Measurements from ENCODE around the gene RGS17.

Gene RGS17

DNA sequence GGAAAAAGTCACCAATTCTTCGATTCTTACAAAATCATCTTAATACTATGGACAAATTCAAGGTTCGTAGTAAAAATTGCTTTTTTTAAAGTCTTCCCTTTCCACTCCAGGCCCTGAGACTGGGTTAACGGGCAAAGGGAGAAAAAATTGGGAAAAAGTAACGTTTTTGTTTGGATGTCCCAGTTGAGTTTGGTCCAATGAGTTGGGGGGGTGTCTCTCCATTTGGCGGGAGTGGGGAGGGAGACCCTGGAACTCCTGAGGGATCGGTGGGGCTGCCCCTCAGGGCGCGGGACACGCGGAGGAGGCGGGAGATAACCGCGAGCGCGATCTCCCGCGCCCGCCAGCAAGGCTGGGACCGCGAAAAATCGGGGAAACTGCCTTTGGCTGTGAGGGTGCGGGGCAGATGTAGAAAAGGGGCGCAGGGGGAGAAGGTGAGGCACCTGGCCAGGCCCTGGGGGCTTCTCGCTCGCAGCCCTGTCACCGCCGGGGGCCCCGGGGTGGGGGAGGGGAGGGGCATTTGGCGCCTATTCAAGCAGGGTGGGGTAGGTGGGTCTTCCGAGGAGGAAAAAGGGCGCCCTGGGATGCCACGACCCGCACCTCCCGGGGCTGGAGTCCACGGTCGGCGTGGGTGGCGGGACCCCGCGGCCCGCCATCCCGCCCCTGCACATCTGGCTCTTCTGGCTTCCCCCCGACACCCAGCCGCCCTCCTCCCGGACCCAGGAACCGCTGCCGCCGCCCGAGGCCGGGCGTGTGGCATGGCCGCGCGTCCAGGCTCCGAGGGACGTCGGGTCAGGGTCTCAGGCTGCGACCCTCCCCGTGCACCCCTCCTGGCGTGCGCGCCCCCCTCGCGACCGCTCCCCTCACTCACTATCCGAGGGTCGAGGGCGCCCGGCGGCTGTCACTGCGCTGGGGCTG is 148.8 kb downstream of the RGS17 start (continued):
- TF ChIP-seq, protein P1, sequence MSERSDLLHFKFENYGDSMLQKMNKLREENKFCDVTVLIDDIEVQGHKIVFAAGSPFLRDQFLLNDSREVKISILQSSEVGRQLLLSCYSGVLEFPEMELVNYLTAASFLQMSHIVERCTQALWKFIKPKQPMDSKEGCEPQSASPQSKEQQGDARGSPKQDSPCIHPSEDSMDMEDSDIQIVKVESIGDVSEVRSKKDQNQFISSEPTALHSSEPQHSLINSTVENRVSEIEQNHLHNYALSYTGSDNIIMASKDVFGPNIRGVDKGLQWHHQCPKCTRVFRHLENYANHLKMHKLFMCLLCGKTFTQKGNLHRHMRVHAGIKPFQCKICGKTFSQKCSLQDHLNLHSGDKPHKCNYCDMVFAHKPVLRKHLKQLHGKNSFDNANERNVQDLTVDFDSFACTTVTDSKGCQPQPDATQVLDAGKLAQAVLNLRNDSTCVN (tag by site-specific recombination; optimal IDR thresholded peaks at IDR 0.05): peak; percentile 74
- TF ChIP-seq ZNF580 (tag by site-specific recombination; IDR thresholded peaks at IDR 0.05) (no peak), MEIS1 (CRISPR knock-in tag; IDR thresholded peaks at IDR 0.05; ENCODE audit: borderline replicate concordance) (no peak), ZNF132 (tag by site-specific recombination; IDR thresholded peaks at IDR 0.05; ENCODE audit: borderline replicate concordance) (no peak), ZNF138 (tag by site-specific recombination; IDR thresholded peaks at IDR 0.05; ENCODE audit: borderline replicate concordance) (no peak), ZNF433 (tag by site-specific recombination; IDR thresholded peaks at IDR 0.05; ENCODE audit: low read depth) (no peak), ZNF335 (tag by site-specific recombination; conservative IDR thresholded peaks at IDR 0.05) (peak; percentile 77), ZNF394 (tag by site-specific recombination; IDR thresholded peaks at IDR 0.05; ENCODE audit: borderline replicate concordance) (no peak), SCRT2 (tag by site-specific recombination; IDR thresholded peaks at IDR 0.05) (no peak), TCF7L2 (IDR thresholded peaks at IDR 0.05; ENCODE audit: borderline replicate concordance, low read depth, low read length) (no peak), ZIC2 (tag by site-specific recombination; IDR thresholded peaks at IDR 0.05) (no peak), ZNF561 (tag by site-specific recombination; IDR thresholded peaks at IDR 0.05; ENCODE audit: borderline replicate concordance) (no peak), ZNF324 (tag by site-specific recombination; IDR thresholded peaks at IDR 0.05) (no peak), ZNF776 (tag by site-specific recombination; IDR thresholded peaks at IDR 0.05; ENCODE audit: borderline replicate concordance) (no peak), ZNF629 (tag by site-specific recombination; IDR thresholded peaks at IDR 0.05) (no peak), GLI4 (tag by site-specific recombination; IDR thresholded peaks at IDR 0.05) (no peak), ZEB2 (tag by site-specific recombination; IDR thresholded peaks at IDR 0.05) (no peak), ZNF677 (tag by site-specific recombination; IDR thresholded peaks at IDR 0.05) (no peak), ZNF555 (tag by site-specific recombination; conservative IDR thresholded peaks at IDR 0.05) (no peak), ZNF169 (tag by site-specific recombination; IDR thresholded peaks at IDR 0.05) (no peak), ZFP69B (tag by site-specific recombination; IDR thresholded peaks at IDR 0.05) (no peak), ZBTB1 (tag by site-specific recombination; IDR thresholded peaks at IDR 0.05) (no peak), ZSCAN23 (tag by site-specific recombination; IDR thresholded peaks at IDR 0.05) (no peak)
- TF ChIP-seq, protein P2, sequence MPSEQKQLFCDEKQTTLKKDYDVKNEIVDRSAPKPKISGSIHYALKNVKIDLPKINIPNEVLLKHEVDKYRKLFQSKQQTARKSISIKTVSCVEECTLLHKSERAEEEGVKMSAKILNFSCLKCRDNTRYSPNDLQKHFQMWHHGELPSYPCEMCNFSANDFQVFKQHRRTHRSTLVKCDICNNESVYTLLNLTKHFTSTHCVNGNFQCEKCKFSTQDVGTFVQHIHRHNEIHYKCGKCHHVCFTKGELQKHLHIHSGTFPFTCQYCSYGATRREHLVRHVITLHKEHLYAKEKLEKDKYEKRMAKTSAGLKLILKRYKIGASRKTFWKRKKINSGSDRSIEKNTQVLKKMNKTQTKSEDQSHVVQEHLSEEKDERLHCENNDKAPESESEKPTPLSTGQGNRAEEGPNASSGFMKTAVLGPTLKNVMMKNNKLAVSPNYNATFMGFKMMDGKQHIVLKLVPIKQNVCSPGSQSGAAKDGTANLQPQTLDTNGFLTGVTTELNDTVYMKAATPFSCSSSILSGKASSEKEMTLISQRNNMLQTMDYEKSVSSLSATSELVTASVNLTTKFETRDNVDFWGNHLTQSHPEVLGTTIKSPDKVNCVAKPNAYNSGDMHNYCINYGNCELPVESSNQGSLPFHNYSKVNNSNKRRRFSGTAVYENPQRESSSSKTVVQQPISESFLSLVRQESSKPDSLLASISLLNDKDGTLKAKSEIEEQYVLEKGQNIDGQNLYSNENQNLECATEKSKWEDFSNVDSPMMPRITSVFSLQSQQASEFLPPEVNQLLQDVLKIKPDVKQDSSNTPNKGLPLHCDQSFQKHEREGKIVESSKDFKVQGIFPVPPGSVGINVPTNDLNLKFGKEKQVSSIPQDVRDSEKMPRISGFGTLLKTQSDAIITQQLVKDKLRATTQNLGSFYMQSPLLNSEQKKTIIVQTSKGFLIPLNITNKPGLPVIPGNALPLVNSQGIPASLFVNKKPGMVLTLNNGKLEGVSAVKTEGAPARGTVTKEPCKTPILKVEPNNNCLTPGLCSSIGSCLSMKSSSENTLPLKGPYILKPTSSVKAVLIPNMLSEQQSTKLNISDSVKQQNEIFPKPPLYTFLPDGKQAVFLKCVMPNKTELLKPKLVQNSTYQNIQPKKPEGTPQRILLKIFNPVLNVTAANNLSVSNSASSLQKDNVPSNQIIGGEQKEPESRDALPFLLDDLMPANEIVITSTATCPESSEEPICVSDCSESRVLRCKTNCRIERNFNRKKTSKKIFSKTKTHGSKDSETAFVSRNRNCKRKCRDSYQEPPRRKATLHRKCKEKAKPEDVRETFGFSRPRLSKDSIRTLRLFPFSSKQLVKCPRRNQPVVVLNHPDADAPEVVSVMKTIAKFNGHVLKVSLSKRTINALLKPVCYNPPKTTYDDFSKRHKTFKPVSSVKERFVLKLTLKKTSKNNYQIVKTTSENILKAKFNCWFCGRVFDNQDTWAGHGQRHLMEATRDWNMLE (tag by site-specific recombination; conservative IDR thresholded peaks at IDR 0.05; ENCODE audit: low read depth): no peak
- TF ChIP-seq, protein P3, sequence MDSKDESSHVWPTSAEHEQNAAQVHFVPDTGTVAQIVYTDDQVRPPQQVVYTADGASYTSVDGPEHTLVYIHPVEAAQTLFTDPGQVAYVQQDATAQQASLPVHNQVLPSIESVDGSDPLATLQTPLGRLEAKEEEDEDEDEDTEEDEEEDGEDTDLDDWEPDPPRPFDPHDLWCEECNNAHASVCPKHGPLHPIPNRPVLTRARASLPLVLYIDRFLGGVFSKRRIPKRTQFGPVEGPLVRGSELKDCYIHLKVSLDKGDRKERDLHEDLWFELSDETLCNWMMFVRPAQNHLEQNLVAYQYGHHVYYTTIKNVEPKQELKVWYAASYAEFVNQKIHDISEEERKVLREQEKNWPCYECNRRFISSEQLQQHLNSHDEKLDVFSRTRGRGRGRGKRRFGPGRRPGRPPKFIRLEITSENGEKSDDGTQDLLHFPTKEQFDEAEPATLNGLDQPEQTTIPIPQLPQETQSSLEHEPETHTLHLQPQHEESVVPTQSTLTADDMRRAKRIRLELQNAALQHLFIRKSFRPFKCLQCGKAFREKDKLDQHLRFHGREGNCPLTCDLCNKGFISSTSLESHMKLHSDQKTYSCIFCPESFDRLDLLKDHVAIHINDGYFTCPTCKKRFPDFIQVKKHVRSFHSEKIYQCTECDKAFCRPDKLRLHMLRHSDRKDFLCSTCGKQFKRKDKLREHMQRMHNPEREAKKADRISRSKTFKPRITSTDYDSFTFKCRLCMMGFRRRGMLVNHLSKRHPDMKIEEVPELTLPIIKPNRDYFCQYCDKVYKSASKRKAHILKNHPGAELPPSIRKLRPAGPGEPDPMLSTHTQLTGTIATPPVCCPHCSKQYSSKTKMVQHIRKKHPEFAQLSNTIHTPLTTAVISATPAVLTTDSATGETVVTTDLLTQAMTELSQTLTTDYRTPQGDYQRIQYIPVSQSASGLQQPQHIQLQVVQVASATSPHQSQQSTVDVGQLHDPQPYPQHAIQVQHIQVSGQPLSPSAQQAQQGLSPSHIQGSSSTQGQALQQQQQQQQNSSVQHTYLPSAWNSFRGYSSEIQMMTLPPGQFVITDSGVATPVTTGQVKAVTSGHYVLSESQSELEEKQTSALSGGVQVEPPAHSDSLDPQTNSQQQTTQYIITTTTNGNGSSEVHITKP (tag by site-specific recombination; IDR thresholded peaks at IDR 0.05): no peak
- TF ChIP-seq, protein P4, sequence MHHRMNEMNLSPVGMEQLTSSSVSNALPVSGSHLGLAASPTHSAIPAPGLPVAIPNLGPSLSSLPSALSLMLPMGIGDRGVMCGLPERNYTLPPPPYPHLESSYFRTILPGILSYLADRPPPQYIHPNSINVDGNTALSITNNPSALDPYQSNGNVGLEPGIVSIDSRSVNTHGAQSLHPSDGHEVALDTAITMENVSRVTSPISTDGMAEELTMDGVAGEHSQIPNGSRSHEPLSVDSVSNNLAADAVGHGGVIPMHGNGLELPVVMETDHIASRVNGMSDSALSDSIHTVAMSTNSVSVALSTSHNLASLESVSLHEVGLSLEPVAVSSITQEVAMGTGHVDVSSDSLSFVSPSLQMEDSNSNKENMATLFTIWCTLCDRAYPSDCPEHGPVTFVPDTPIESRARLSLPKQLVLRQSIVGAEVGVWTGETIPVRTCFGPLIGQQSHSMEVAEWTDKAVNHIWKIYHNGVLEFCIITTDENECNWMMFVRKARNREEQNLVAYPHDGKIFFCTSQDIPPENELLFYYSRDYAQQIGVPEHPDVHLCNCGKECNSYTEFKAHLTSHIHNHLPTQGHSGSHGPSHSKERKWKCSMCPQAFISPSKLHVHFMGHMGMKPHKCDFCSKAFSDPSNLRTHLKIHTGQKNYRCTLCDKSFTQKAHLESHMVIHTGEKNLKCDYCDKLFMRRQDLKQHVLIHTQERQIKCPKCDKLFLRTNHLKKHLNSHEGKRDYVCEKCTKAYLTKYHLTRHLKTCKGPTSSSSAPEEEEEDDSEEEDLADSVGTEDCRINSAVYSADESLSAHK (tag by site-specific recombination; IDR thresholded peaks at IDR 0.05): no peak
